Body of pancreas (tissue), 4 donors: ENCODE measurements around the gene PSMA2. TPM values are rescaled to one million over a fixed set of nuclear protein-coding genes. Genes with fewer than 3 reads are reported as not detected.

Experiments used
- ATAC-seq: fragments of 150-250 bp; one replicate; pipeline ENCODE4 v1.9.1; 2016
- DNase-seq, 4 donors: peaks; one replicate each; pipeline ENCODE4 v3.0.0-alpha.2; 2019
- H3K27ac ChIP-seq, 4 donors: fragments of 200-600 bp; sonication (generic); 1 replicate in 3 of 4; 2 replicates in 1 of 4; pipeline versions ENCODE4 v1.5.1 to v1.6.1; 2016 to 2019; ENCODE audit warnings: mild to moderate bottlenecking in 1 of 4, mixed read lengths in 1 of 4, moderate library complexity in 1 of 4
- H3K27me3 ChIP-seq, 2 donors: fragments of 200-600 bp; sonication (generic); one replicate each; pipeline ENCODE4 v1.6.0; 2016; ENCODE audit warnings: mild to moderate bottlenecking in 1 of 2
- H3K36me3 ChIP-seq, 2 donors: fragments of 200-600 bp; sonication (generic); replicated peaks in 1 of 2; 2 replicates each; pipeline ENCODE4 v1.5.1; 2016; ENCODE audit warnings: low read depth in 2 of 2; ENCODE audit not compliant: insufficient read depth in 1 of 2
- H3K4me1 ChIP-seq: fragments of 200-600 bp; sonication (generic); one replicate; pipeline ENCODE4 v1.6.0; 2016
- H3K4me3 ChIP-seq, 2 donors: fragments of 200-600 bp; sonication (generic); 1 replicate in 1 of 2; 2 replicates in 1 of 2; pipeline ENCODE4 v1.5.1; 2016 to 2019
- H3K9me3 ChIP-seq, 3 donors: fragments of 200-600 bp; sonication (generic); 1 replicate in 2 of 3; 2 replicates in 1 of 3; pipeline ENCODE4 v1.5.1; 2016
- CTCF ChIP-seq, 7 experiments: fragments of 450-650 bp in 4 of 7; fragments of 200-600 bp in 3 of 7; sonication (generic) in 3 of 7; IDR thresholded peaks; one replicate each; pipeline ENCODE4 v1.5.1; 2016 to 2019; ENCODE audit warnings: antibody characterized with exemption in 7 of 7
- POLR2A ChIP-seq, 3 donors: fragments of 450-650 bp; IDR thresholded peaks; one replicate each; pipeline ENCODE4 v1.6.1; 2016; ENCODE audit warnings: antibody characterized with exemption in 3 of 3, mild to moderate bottlenecking in 2 of 3
- WGBS, 2 donors: methylation state at CpG; one replicate each; pipeline ENCODE4 v1.1.5; 2017; 5-methylcytosine and 5-hydroxymethylcytosine counted together
- intact Hi-C: fragments of 100-400 bp; cut with DNase I; formaldehyde crosslinking; loops from one replicate; pipeline ENCODE4 v1.15.1; 2023
- total RNA-seq, 2 donors: library from RNA; depleted of rRNA; stranded (reverse); fragments of >200 nt; gene quantifications; one replicate each; pipeline ENCODE4 v1.1.0, GENCODE V29; 2016

The PSMA2 gene
- total RNA-seq, 2 donors from 2014 or later, result 28.0 to 32.7 TPM

- no peak for DNase-seq
- ATAC-seq, result no peak
- no peak overlapping the region for H3K4me3 ChIP-seq
- intact Hi-C loops, result no loop called here
- 57 to 64% methylated on average over 2 of the region's 2 CpGs for WGBS, 2 donors
- H3K36me3 ChIP-seq, result peaks cover 0 to 8% of the 10 kb centered on the region in 2 donors
- H3K9me3 ChIP-seq, result no peaks in the 10 kb centered on the region
- TF ChIP-seq POLR2A (IDR thresholded peaks at IDR 0.05) (no peak), CTCF (IDR thresholded peaks at IDR 0.05) (no peak)
- H3K27me3 ChIP-seq, result no peaks in the 10 kb centered on the region
- H3K27ac ChIP-seq, result peak overlapping the region in 1 of 4 donors; percentile 15
- H3K4me1 ChIP-seq, result peaks cover 35% of the 10 kb centered on the region
Measured at GRCh38 chr7:42913591-42913990, 18.4 kb downstream of the PSMA2 start.

- Histone ChIP-seq H3K4me3 (peak within 1 kb of the TSS; percentile 61 to 66), H3K27ac (peak within 1 kb of the TSS; percentile 64 to 89 (median 86)), H3K9me3 (no peaks in the 10 kb centered on the region), H3K36me3 (peaks cover 0 to 4% of the 10 kb centered on the region in 2 donors), H3K4me1 (peaks cover 49% of the 10 kb centered on the region), H3K27me3 (no peaks in the 10 kb centered on the region)
- intact Hi-C loops, result no loop called here
- TF ChIP-seq POLR2A (IDR thresholded peaks at IDR 0.05) (peak; percentile 50 to 73 (median 66)), CTCF (IDR thresholded peaks at IDR 0.05) (peak in 1 of 7 experiments; percentile 29)
- ATAC-seq (peak; percentile 94), DNase-seq (peak; percentile 96 to 97 (median 97))
- 0% methylated on average over 14 to 93 of the region's 95 CpGs for WGBS, 2 donors
Measured at GRCh38 chr7:42911454-42912447, 20.2 kb downstream of the PSMA2 start, which contains the start of gene C7orf25. Gene C7orf25 (minus strand): TSS chr7:42912070. CDS start chr7:42910900, 1,170 bp downstream.

GRCh38 chr7:42910306-42910705 lies 21.7 kb downstream of the PSMA2 start:
- no peak for DNase-seq
- Histone ChIP-seq H3K4me3 (no peak overlapping the region), H3K27ac (peak overlapping the region in 3 of 4 donors; percentile 86 to 89 (median 87)), H3K27me3 (no peaks in the 10 kb centered on the region), H3K36me3 (no peaks in the 10 kb centered on the region), H3K9me3 (no peaks in the 10 kb centered on the region), H3K4me1 (peaks cover 49% of the 10 kb centered on the region)
- no peak for ATAC-seq
- intact Hi-C loops, result no loop called here
- no peak for TF ChIP-seq CTCF (IDR thresholded peaks at IDR 0.05)
- no peak for TF ChIP-seq POLR2A (IDR thresholded peaks at IDR 0.05)
- 78 to 83% methylated on average over 2 of the region's 2 CpGs for WGBS, 2 donors

- Histone ChIP-seq H3K4me1 (peaks cover 43% of the 10 kb centered on the region), H3K4me3 (no peak overlapping the region), H3K36me3 (no peaks in the 10 kb centered on the region), H3K9me3 (no peaks in the 10 kb centered on the region), H3K27ac (no peak overlapping the region), H3K27me3 (no peaks in the 10 kb centered on the region)
- ATAC-seq (no peak), DNase-seq (no peak)
- TF ChIP-seq CTCF (IDR thresholded peaks at IDR 0.05), result no peak
- no peak for TF ChIP-seq POLR2A (IDR thresholded peaks at IDR 0.05)
- intact Hi-C loops, result no loop called here
Measured at GRCh38 chr7:42907316-42907715, 24.7 kb downstream of the PSMA2 start.
